IMR-90 (cell line): ENCODE measurements around the gene VWA5A.

ENCODE experiments used
- BHLHE40 ChIP-seq: fragments of 150-350 bp; IDR thresholded peaks from 2 replicates; pipeline ENCODE4 v1.6.1; 2016; ENCODE audit warnings: mild to moderate bottlenecking, low read depth, low read length
- CEBPB ChIP-seq: IDR thresholded peaks from 2 replicates; pipeline ENCODE4 v1.6.1; 2012; ENCODE audit warnings: low read depth, low read length, improper control_type of control experiment
- CHD1 ChIP-seq: IDR thresholded peaks from 2 replicates; pipeline ENCODE4 v1.6.1; 2012; ENCODE audit warnings: low read depth, low read length, improper control_type of control experiment
- CTCF ChIP-seq: conservative IDR thresholded peaks from 2 replicates; pipeline ENCODE4 v1.5.1; 2012; ENCODE audit warnings: mild to moderate bottlenecking, low read depth, low read length, improper control_type of control experiment
- MAFK ChIP-seq: IDR thresholded peaks from 2 replicates; pipeline ENCODE4 v1.6.1; 2012; ENCODE audit warnings: low read depth, low read length, improper control_type of control experiment
- NFE2L2 ChIP-seq: fragments of 150-350 bp; IDR thresholded peaks from 2 replicates; pipeline ENCODE4 v1.6.1; 2016; ENCODE audit warnings: low read depth, mild to moderate bottlenecking, low read length
- POLR2A ChIP-seq: IDR thresholded peaks from 2 replicates; pipeline ENCODE4 v1.6.1; 2012; ENCODE audit warnings: mild to moderate bottlenecking, low read depth, low read length
- RAD21 ChIP-seq: IDR thresholded peaks from 2 replicates; pipeline ENCODE4 v1.6.1; 2012; ENCODE audit warnings: low read length, improper control_type of control experiment
- RFX5 ChIP-seq: IDR thresholded peaks from 2 replicates; pipeline ENCODE4 v1.8.0; 2012; ENCODE audit warnings: low read depth, mild to moderate bottlenecking, low read length, moderate library complexity
- SMC3 ChIP-seq: fragments of 150-350 bp; IDR thresholded peaks from 2 replicates; pipeline ENCODE4 v1.6.1; 2016; ENCODE audit warnings: low read depth, mild to moderate bottlenecking, antibody characterized with exemption, low read length, moderate library complexity

- TF ChIP-seq SMC3 (no peak), NFE2L2 (no peak), CTCF (no peak), CEBPB (no peak), RAD21 (no peak), POLR2A (no peak), MAFK (no peak), CHD1 (no peak), BHLHE40 (no peak), RFX5 (no peak)
Observed at GRCh38 chr11:124090996-124091395, 24.3 kb upstream of the VWA5A start.
